Suprapubic skin (tissue), 4 donors: ENCODE results near the gene LSM2. TPM values are rescaled to one million over a fixed set of nuclear protein-coding genes. Genes with fewer than 3 reads are reported as not detected.
"Not testable (repeated sequence)": the region's sequence is repeated elsewhere in the genome, so short reads cannot be mapped to it uniquely, and the experiment has no call there.

Experiments
- DNase-seq, 2 donors: peaks; one replicate each; pipeline ENCODE4 v3.0.0-alpha.2; 2019; ENCODE audit warnings: low spot score in 2 of 2
- H3K27ac ChIP-seq: fragments of 200-600 bp; sonication (generic); one replicate; pipeline ENCODE4 v1.5.1; 2019
- H3K27me3 ChIP-seq: fragments of 200-600 bp; sonication (generic); one replicate; pipeline ENCODE4 v1.5.1; 2019
- H3K36me3 ChIP-seq: fragments of 200-600 bp; sonication (generic); one replicate; pipeline ENCODE4 v1.5.1; 2019
- H3K4me1 ChIP-seq: fragments of 200-600 bp; sonication (generic); one replicate; pipeline ENCODE4 v1.5.1; 2019
- H3K4me3 ChIP-seq: fragments of 200-600 bp; sonication (generic); one replicate; pipeline ENCODE4 v1.5.1; 2019; ENCODE audit warnings: mild to moderate bottlenecking
- H3K9me3 ChIP-seq: fragments of 200-600 bp; sonication (generic); one replicate; pipeline ENCODE4 v1.5.1; 2019
- EP300 ChIP-seq: sonication (generic); formaldehyde crosslinking; IDR thresholded peaks from one replicate; pipeline ENCODE4 v1.6.1; 2017; ENCODE audit warnings: antibody characterized with exemption
- POLR2A ChIP-seq, 2 donors: fragments of 450-650 bp; IDR thresholded peaks; one replicate each; pipeline ENCODE4 v1.6.1; 2017; ENCODE audit warnings: antibody characterized with exemption in 2 of 2, mild to moderate bottlenecking in 2 of 2, moderate library complexity in 2 of 2
- POLR2AphosphoS5 ChIP-seq, 3 donors: sonication (generic); formaldehyde crosslinking; IDR thresholded peaks; one replicate each; pipeline ENCODE4 v1.6.1; 2017; ENCODE audit warnings: antibody characterized with exemption in 3 of 3
- WGBS: methylation state at CpG from one replicate; pipeline ENCODE4 v1.1.5; 2018; 5-methylcytosine and 5-hydroxymethylcytosine counted together
- total RNA-seq, 4 donors: library from RNA; depleted of rRNA; stranded (reverse); fragments of >200 nt; gene quantifications; one replicate each; pipeline ENCODE4 v1.1.0, GENCODE V29; 2016
- TF ChIP-seq, protein P1 (sequence below), 2 donors: fragments of 200-600 bp in 1 of 2; fragments of 450-650 bp in 1 of 2; sonication (generic) in 1 of 2; IDR thresholded peaks; one replicate each; pipeline ENCODE4 v1.5.1; 2016 to 2019; ENCODE audit warnings: antibody characterized with exemption in 2 of 2, mild to moderate bottlenecking in 1 of 2, moderate library complexity in 1 of 2

The LSM2 gene
- total RNA-seq: 10 to 100 TPM; 21.7 to 39.5 (median 30.2) TPM

DNA sequence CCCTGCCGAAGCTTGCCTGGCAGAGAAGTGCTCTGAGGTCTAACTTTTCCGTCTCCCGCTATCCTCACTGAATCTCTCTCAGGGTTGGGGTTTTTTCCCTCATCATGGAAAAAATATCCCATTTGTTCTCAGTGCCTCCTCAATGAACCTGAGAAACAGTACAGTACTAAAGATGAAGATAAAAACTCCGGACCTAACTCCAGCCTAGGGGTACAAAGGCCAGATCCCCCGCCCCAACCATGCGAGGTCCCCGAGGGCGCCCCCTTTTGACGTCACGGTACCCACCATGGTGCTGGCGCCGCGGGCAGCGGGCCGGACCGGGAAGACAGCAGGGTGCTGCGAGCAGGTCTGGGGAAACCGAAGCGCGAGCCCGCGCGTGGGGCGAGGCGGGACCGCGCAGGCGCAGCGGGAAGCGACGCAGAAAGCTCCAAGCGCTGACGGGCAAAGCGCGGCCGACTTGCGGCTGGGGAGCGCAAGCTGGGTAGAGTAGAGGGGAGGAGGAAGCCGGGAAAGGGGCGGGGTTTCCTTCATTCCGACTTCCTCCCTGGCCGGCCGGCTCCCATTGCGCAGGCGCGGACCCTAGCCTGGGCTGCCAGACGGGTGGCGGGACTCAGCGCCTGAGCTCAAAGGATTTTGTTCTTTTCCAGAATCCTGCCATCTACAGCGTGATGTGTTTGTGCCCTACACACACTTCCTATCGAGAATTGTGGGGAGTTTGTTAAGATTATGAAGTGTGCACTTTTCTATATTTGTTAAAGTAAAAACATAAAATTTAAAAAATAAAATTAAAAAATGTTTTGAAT lies at the start of gene LSM2:
TSS of gene LSM2 (minus strand) at position 497 of the 803 bp plus-strand sequence. CDS start at position 288, 209 bp downstream.
- peak; percentile 98 for DNase-seq
- H3K4me3 ChIP-seq: peak within 1 kb of the TSS; percentile 73
- peaks cover 5% of the 10 kb centered on the region for H3K36me3 ChIP-seq
- H3K27ac ChIP-seq: peak within 1 kb of the TSS; percentile 93
- no peaks in the 10 kb centered on the region for H3K9me3 ChIP-seq
- H3K27me3 ChIP-seq: no peaks in the 10 kb centered on the region
- TF ChIP-seq, protein P1, sequence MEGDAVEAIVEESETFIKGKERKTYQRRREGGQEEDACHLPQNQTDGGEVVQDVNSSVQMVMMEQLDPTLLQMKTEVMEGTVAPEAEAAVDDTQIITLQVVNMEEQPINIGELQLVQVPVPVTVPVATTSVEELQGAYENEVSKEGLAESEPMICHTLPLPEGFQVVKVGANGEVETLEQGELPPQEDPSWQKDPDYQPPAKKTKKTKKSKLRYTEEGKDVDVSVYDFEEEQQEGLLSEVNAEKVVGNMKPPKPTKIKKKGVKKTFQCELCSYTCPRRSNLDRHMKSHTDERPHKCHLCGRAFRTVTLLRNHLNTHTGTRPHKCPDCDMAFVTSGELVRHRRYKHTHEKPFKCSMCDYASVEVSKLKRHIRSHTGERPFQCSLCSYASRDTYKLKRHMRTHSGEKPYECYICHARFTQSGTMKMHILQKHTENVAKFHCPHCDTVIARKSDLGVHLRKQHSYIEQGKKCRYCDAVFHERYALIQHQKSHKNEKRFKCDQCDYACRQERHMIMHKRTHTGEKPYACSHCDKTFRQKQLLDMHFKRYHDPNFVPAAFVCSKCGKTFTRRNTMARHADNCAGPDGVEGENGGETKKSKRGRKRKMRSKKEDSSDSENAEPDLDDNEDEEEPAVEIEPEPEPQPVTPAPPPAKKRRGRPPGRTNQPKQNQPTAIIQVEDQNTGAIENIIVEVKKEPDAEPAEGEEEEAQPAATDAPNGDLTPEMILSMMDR (IDR thresholded peaks at IDR 0.05): peak in 1 of 2 donors; percentile 7
- TF ChIP-seq POLR2AphosphoS5 (IDR thresholded peaks at IDR 0.05): peak in 1 of 3 donors; percentile 87
- no peak for TF ChIP-seq EP300
- peak; percentile 21 to 47 for TF ChIP-seq POLR2A (IDR thresholded peaks at IDR 0.05)
- peaks cover 18% of the 10 kb centered on the region for H3K4me1 ChIP-seq
- under 1% methylated on average over 47 of the region's 51 CpGs for WGBS

DNA sequence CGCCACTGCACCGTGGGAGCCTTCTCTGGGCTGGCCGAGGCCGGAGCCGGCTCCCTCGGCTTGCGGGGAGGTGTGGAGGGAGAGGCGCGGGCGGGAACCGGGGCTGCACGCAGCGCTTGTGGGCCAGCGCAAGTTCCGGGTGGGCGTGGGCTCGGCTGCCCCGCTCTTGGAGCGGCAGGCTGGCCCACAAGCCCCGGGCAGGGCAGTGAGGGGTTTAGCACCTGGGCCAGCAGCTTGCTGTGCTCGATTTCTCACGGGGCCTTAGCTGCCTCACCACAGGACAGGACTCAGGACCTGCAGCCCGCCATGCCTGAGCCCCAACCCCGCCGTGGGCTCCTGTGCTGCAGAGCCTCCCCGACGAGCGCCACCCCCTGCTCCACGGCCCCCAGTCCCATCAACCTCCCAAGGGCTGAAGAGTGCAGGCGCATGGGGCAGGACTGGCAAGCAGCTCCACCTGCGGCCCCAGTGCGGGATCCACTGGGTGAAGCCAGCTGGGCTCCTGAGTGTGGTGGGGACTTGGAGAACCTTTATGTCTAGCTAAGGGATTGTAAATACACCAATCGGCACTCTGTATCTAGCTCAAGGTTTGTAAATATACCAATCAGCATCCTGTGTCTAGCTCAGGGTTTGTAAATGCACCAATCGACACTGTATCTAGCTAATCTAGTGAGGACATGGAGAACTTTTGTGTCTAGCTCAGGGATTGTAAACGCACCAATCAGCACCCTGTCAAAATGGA lies 45.4 kb upstream of the LSM2 start:
- not testable (repeated sequence) for H3K27me3 ChIP-seq, DNase-seq, H3K4me3 ChIP-seq, H3K36me3 ChIP-seq, H3K9me3 ChIP-seq, H3K27ac ChIP-seq, H3K4me1 ChIP-seq
- WGBS: 82% methylated on average over 16 of the region's 35 CpGs

DNA sequence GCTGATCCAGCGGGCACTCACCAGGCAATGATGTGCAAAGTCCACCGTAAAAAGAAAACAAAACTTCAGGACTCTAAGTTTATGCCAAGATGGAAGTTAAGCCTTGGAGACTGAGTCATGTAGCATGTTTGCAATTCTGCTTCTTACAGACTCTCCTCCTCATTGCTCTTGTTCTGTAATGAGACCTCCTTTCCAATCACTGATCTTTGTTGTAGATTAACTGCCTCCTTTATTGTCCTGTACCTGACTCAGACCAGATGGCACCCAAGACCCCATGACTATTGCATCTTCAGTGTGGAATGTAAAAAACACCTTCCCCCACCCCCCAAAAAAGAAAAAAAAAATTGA lies 44.7 kb upstream of the LSM2 start:
- TF ChIP-seq POLR2AphosphoS5 (IDR thresholded peaks at IDR 0.05) (no peak), POLR2A (IDR thresholded peaks at IDR 0.05) (no peak), EP300 (no peak)
- TF ChIP-seq, protein P1 (IDR thresholded peaks at IDR 0.05): no peak
- Histone ChIP-seq H3K27me3 (no peaks in the 10 kb centered on the region), H3K9me3 (no peaks in the 10 kb centered on the region), H3K4me3 (no peak overlapping the region), H3K27ac (no peak overlapping the region), H3K4me1 (no peaks in the 10 kb centered on the region), H3K36me3 (no peaks in the 10 kb centered on the region)
- no peak for DNase-seq
- 79% methylated on average over 2 of the region's 2 CpGs for WGBS

DNA sequence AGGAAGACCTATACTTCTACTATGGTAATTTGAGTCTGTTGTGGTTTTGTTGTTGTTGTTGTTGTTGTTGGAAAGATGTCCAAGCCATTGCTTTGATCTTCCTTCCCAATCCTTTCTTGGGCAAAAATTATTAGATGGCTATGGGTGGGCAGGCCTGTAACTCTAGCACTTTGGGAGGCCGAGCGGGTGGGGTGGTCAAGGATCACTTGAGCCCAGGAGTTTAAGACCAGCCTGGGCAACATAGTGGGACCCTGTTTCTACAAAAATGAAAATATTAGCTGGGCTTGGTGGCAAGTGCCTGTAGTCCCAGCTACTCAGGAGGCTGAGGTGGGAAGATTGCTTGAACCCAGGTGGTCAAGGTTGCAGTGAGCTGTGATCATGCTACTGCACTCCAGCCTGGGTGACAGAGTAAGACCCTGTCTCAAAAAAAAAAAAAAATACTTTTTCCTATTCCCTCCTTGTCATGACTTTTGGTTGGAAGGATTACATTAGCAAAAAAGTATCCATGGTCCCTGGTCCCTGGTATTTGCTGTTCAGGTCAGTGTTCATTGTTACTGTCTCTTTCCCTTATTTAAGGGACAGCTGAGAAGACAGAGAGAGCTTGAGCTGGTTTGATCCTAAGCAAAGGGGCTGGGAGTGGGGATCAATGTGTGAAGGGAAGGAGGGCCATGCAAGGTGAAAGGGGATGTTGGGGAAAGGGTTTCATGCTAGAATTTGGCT lies 44.2 kb upstream of the LSM2 start:
- no peaks in the 10 kb centered on the region for H3K36me3 ChIP-seq
- no peak overlapping the region for H3K27ac ChIP-seq
- WGBS: 86% methylated on average over 2 of the region's 2 CpGs
- no peak for DNase-seq
- H3K4me1 ChIP-seq: no peaks in the 10 kb centered on the region
- H3K27me3 ChIP-seq: no peaks in the 10 kb centered on the region
- no peak for TF ChIP-seq POLR2A (IDR thresholded peaks at IDR 0.05)
- TF ChIP-seq, protein P1 (IDR thresholded peaks at IDR 0.05): no peak
- no peak for TF ChIP-seq POLR2AphosphoS5 (IDR thresholded peaks at IDR 0.05)
- no peak for TF ChIP-seq EP300
- H3K9me3 ChIP-seq: no peaks in the 10 kb centered on the region
- no peak overlapping the region for H3K4me3 ChIP-seq

DNA sequence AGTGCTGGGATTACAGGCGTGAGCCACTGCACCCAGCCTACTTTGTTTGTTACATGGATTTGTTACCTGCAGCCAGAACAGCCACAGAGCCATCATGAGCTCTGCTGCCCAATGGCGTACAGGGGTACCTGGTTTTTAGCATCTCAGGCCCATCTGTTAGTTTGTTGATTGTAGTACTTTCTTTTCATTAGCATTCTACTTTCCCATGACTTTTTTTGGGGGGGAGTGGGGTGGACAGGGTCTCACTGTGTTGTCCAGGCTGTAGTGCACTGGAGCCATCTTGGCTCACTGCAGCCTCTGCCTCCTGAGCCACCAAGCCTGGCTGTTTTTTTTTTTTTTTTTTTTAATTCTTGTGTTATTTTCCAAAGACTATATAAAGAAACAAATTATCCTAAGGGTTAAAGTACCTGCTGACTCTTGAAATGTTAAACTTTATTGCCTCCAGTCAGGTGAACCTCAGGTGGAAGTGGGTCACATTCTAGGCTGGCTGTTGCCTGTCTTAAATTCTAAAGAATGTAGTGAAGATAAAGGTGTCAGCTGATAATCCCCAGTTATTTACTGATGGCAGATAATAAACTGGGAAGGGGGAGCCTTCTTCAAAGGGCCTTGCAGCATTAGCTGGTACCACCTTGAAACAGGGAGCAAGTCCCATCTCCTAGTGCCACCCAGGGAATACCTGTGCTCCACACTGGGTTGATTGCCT lies 40.7 kb upstream of the LSM2 start:
- TF ChIP-seq POLR2AphosphoS5 (IDR thresholded peaks at IDR 0.05) (no peak), POLR2A (IDR thresholded peaks at IDR 0.05) (no peak), EP300 (no peak)
- TF ChIP-seq, protein P1 (IDR thresholded peaks at IDR 0.05): no peak

More for the DNA sequence above, 40.7 kb upstream of the LSM2 start:
- Histone ChIP-seq H3K27ac (no peak overlapping the region), H3K9me3 (no peaks in the 10 kb centered on the region), H3K36me3 (no peaks in the 10 kb centered on the region), H3K4me3 (no peak overlapping the region), H3K27me3 (no peaks in the 10 kb centered on the region), H3K4me1 (no peaks in the 10 kb centered on the region)
- 73% methylated on average over 2 of the region's 2 CpGs for WGBS
- DNase-seq: no peak
